ENCODE data around the gene MAS1L. TPM values are rescaled to one million over a fixed set of nuclear protein-coding genes. Genes with fewer than 3 reads are reported as not detected.

MAS1L gene
- total RNA-seq, 2 experiments from 2014 or later = not detected

DNA sequence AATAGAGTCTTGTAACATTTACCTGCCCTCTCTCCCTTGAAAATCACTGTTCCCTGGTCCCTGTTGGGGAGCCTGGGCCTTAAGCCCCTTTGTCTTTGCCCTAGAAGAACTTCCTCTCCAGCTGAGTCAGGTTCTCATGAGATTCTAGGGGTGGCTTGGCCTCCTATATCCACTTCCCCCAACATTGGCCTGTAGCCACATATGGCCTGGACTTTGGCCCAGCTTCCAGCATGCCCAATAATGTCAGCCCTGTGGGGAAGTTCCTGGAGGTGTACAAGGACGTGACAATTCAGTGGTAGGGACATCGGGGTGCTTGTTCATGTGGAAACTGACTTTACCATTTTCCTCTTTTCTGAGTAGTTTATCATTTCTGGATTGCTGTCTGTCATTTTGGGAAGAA, 17.2 kb upstream of the MAS1L start:
- CTCF ChIA-PET = no interaction called here
- Mint-ChIP-seq H3K27ac (no peak overlapping the region), H3K27me3 (no peaks in the 10 kb centered on the region), H3K4me3 (no peak overlapping the region), H3K4me1 (peaks cover 6% of the 10 kb centered on the region), H3K9me3 (no peaks in the 10 kb centered on the region), H3K36me3 (ENCODE audit: low read depth) (no peaks in the 10 kb centered on the region)
- DNase-seq = no peak
- POLR2A ChIA-PET = no interaction called here

GRCh38 chr6:29502597-29502996, 14.8 kb upstream of the MAS1L start:
- POLR2A ChIA-PET = no interaction called here
- no peak overlapping the region for H3K27ac Mint-ChIP-seq
- H3K9me3 Mint-ChIP-seq = no peaks in the 10 kb centered on the region
- H3K27me3 Mint-ChIP-seq = peaks cover 9% of the 10 kb centered on the region
- H3K36me3 Mint-ChIP-seq (ENCODE audit: low read depth) = no peaks in the 10 kb centered on the region
- CTCF ChIA-PET = no interaction called here
- no peak overlapping the region for H3K4me3 Mint-ChIP-seq
- DNase-seq = no peak
- H3K4me1 Mint-ChIP-seq = no peaks in the 10 kb centered on the region

GRCh38 chr6:29502181-29502580, 14.4 kb upstream of the MAS1L start:
- CTCF ChIA-PET = no interaction called here
- POLR2A ChIA-PET = no interaction called here

GRCh38 chr6:29501106-29501505, 13.3 kb upstream of the MAS1L start:
- ChIA-PET CTCF (no interaction called here), POLR2A (no interaction called here)
- Mint-ChIP-seq H3K4me1 (no peaks in the 10 kb centered on the region), H3K4me3 (no peak overlapping the region), H3K9me3 (no peaks in the 10 kb centered on the region), H3K27me3 (peaks cover 19% of the 10 kb centered on the region), H3K27ac (no peak overlapping the region), H3K36me3 (ENCODE audit: low read depth) (no peaks in the 10 kb centered on the region)
- DNase-seq = no peak

More at GRCh38 chr6:29502181-29502580, 14.4 kb upstream of the MAS1L start:
- H3K36me3 Mint-ChIP-seq (ENCODE audit: low read depth) = no peaks in the 10 kb centered on the region
- H3K4me1 Mint-ChIP-seq = no peaks in the 10 kb centered on the region
- peaks cover 12% of the 10 kb centered on the region for H3K27me3 Mint-ChIP-seq
- DNase-seq = no peak
- no peak overlapping the region for H3K27ac Mint-ChIP-seq
- H3K4me3 Mint-ChIP-seq = no peak overlapping the region
- no peaks in the 10 kb centered on the region for H3K9me3 Mint-ChIP-seq

- no peaks in the 10 kb centered on the region for H3K4me1 Mint-ChIP-seq
- POLR2A ChIA-PET = no interaction called here
- H3K4me3 Mint-ChIP-seq = no peak overlapping the region
- H3K36me3 Mint-ChIP-seq (ENCODE audit: low read depth) = no peaks in the 10 kb centered on the region
- H3K27me3 Mint-ChIP-seq = peaks cover 19% of the 10 kb centered on the region
- no peak for DNase-seq
- H3K27ac Mint-ChIP-seq = no peak overlapping the region
- CTCF ChIA-PET = no interaction called here
- no peaks in the 10 kb centered on the region for H3K9me3 Mint-ChIP-seq
Observed at GRCh38 chr6:29500594-29500993, 12.8 kb upstream of the MAS1L start.

- H3K27me3 Mint-ChIP-seq = peaks cover 27% of the 10 kb centered on the region
- no peak overlapping the region for H3K4me3 Mint-ChIP-seq
- H3K27ac Mint-ChIP-seq = no peak overlapping the region
- no peak for DNase-seq
- no peaks in the 10 kb centered on the region for H3K4me1 Mint-ChIP-seq
- H3K36me3 Mint-ChIP-seq (ENCODE audit: low read depth) = no peaks in the 10 kb centered on the region
- POLR2A ChIA-PET = no interaction called here
- CTCF ChIA-PET = no interaction called here
- H3K9me3 Mint-ChIP-seq = no peaks in the 10 kb centered on the region
Observed at GRCh38 chr6:29499704-29500103, 11.9 kb upstream of the MAS1L start.

DNA sequence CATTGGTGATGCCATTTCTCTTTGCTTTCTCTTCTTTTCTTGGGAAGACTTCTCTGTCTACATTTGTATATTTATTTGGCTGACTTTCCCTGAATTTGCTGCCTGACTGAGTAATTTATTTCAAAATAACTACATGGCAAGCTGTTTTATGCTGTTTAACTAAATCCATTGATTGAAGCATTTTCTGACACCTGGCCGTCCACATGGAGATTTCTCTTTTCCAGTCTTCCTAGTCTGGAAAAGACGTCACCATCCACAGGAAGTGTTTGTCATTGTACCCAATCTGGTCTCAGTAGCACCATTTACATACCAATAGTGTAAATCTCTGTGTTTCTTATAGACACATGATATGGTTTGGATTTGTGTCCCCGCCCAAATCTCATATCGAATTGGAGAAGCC, 9.2 kb upstream of the MAS1L start:
- Mint-ChIP-seq H3K4me3 (no peak overlapping the region), H3K9me3 (no peaks in the 10 kb centered on the region), H3K36me3 (ENCODE audit: low read depth) (no peaks in the 10 kb centered on the region), H3K27ac (no peak overlapping the region), H3K27me3 (peaks cover 28% of the 10 kb centered on the region), H3K4me1 (no peaks in the 10 kb centered on the region)
- CTCF ChIA-PET = no interaction called here
- POLR2A ChIA-PET = no interaction called here
- DNase-seq = no peak

DNA sequence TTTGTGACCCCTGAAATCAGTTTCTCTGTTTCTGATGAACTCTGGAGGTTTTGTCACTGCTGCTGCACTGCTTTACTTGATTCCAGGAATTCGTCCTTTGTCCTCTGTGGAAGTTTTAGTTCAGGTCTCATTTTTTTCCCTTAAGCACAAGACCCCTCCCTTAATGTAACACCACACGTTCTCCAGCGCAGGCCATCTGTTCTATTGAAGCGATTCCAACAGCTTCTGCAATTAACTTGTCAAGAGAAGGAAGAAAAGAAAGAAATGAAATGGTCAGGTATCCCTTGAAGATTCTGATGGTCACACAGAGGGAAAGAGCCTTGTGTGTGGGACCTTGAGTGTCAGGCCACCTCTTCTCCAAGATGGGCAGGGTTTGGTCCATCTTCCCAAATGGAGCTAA, 7.8 kb upstream of the MAS1L start:
- DNase-seq = no peak
- H3K4me3 Mint-ChIP-seq = no peak overlapping the region
- no peaks in the 10 kb centered on the region for H3K4me1 Mint-ChIP-seq
- H3K27ac Mint-ChIP-seq = no peak overlapping the region
- H3K27me3 Mint-ChIP-seq = peaks cover 28% of the 10 kb centered on the region
- H3K36me3 Mint-ChIP-seq (ENCODE audit: low read depth) = no peaks in the 10 kb centered on the region
- H3K9me3 Mint-ChIP-seq = no peaks in the 10 kb centered on the region
- ChIA-PET POLR2A (no interaction called here), CTCF (no interaction called here)

GRCh38 chr6:29494131-29494530, 6.4 kb upstream of the MAS1L start:
- no peak overlapping the region for H3K4me3 Mint-ChIP-seq
- ChIA-PET POLR2A (no interaction called here), CTCF (no interaction called here)
- no peak overlapping the region for H3K27ac Mint-ChIP-seq
- H3K27me3 Mint-ChIP-seq = peaks cover 28% of the 10 kb centered on the region
- no peaks in the 10 kb centered on the region for H3K9me3 Mint-ChIP-seq
- H3K4me1 Mint-ChIP-seq = no peaks in the 10 kb centered on the region
- H3K36me3 Mint-ChIP-seq (ENCODE audit: low read depth) = no peaks in the 10 kb centered on the region
- DNase-seq = no peak

GRCh38 chr6:29493261-29493660, 5.5 kb upstream of the MAS1L start:
- Mint-ChIP-seq H3K4me3 (no peak overlapping the region), H3K36me3 (ENCODE audit: low read depth) (no peaks in the 10 kb centered on the region), H3K27me3 (peaks cover 20% of the 10 kb centered on the region), H3K27ac (no peak overlapping the region), H3K9me3 (no peaks in the 10 kb centered on the region), H3K4me1 (no peaks in the 10 kb centered on the region)
- DNase-seq = no peak
- POLR2A ChIA-PET = no interaction called here
- CTCF ChIA-PET = no interaction called here

DNA sequence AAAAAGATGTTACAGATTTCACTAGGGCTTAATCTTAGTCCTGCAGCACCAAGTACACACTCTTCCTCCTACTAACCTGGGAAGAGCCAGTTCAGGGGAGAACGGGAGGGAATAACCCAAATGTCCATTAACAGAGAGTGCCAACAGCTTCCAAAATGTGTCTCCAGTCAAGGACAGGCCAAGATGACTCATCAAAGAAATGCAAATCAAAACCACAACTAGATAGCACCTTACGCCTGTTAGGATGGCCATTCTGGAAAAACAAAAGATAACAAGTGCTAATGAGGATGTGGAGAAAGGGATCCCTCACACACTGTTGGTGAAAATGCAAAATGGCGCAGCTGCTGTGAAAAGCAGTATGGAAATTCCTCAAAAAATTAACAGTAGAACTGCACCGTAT, 3.8 kb upstream of the MAS1L start:
- H3K9me3 Mint-ChIP-seq = no peaks in the 10 kb centered on the region
- no peak overlapping the region for H3K4me3 Mint-ChIP-seq
- no peak overlapping the region for H3K27ac Mint-ChIP-seq
- no peaks in the 10 kb centered on the region for H3K36me3 Mint-ChIP-seq (ENCODE audit: low read depth)
- peaks cover 11% of the 10 kb centered on the region for H3K27me3 Mint-ChIP-seq
- H3K4me1 Mint-ChIP-seq = no peaks in the 10 kb centered on the region
- ChIA-PET CTCF (no interaction called here), POLR2A (no interaction called here)
- no peak for DNase-seq

- CTCF ChIA-PET = no interaction called here
- Mint-ChIP-seq H3K27me3 (peaks cover 11% of the 10 kb centered on the region), H3K27ac (no peak overlapping the region), H3K4me1 (no peaks in the 10 kb centered on the region), H3K9me3 (no peaks in the 10 kb centered on the region), H3K4me3 (no peak overlapping the region), H3K36me3 (ENCODE audit: low read depth) (no peaks in the 10 kb centered on the region)
- POLR2A ChIA-PET = no interaction called here
- DNase-seq = no peak
Observed at GRCh38 chr6:29490552-29490951, 2.8 kb upstream of the MAS1L start.

GRCh38 chr6:29490055-29490454, 2.3 kb upstream of the MAS1L start:
- Mint-ChIP-seq H3K36me3 (ENCODE audit: low read depth) (no peaks in the 10 kb centered on the region), H3K4me3 (no peak overlapping the region), H3K27ac (no peak overlapping the region), H3K9me3 (no peaks in the 10 kb centered on the region), H3K27me3 (peaks cover 8% of the 10 kb centered on the region), H3K4me1 (no peaks in the 10 kb centered on the region)
- CTCF ChIA-PET = no interaction called here
- DNase-seq = no peak
- POLR2A ChIA-PET = no interaction called here

- no peaks in the 10 kb centered on the region for H3K4me1 Mint-ChIP-seq
- peaks cover 3% of the 10 kb centered on the region for H3K27me3 Mint-ChIP-seq
- no peak overlapping the region for H3K27ac Mint-ChIP-seq
- no peaks in the 10 kb centered on the region for H3K36me3 Mint-ChIP-seq (ENCODE audit: low read depth)
- H3K9me3 Mint-ChIP-seq = no peaks in the 10 kb centered on the region
- ChIA-PET POLR2A (no interaction called here), CTCF (interaction anchor here (0.8 kb wide), 1 partner anchor 652 kb away, joined by 3 read pairs; no protein-coding TSS in a partner anchor)
- DNase-seq = no peak
- no peak overlapping the region for H3K4me3 Mint-ChIP-seq
Observed at GRCh38 chr6:29489286-29489685, 1.5 kb upstream of the MAS1L start.

GRCh38 chr6:29488874-29489273, 1.1 kb upstream of the MAS1L start:
- peaks cover 3% of the 10 kb centered on the region for H3K27me3 Mint-ChIP-seq
- no peaks in the 10 kb centered on the region for H3K4me1 Mint-ChIP-seq
- no peak for DNase-seq
- ChIA-PET CTCF (interaction anchor here (0.8 kb wide), 1 partner anchor 651 kb away, joined by 3 read pairs; no protein-coding TSS in a partner anchor), POLR2A (no interaction called here)
- H3K9me3 Mint-ChIP-seq = no peaks in the 10 kb centered on the region
- no peaks in the 10 kb centered on the region for H3K36me3 Mint-ChIP-seq (ENCODE audit: low read depth)
- no peak overlapping the region for H3K4me3 Mint-ChIP-seq
- H3K27ac Mint-ChIP-seq = no peak overlapping the region
